Erythroblast (primary cell): ENCODE measurements around the gene CHN1.

ENCODE experiments used
- GATA1 ChIP-seq: IDR thresholded peaks from 2 replicates; pipeline ENCODE4 v1.6.1; 2011; ENCODE audit warnings: low read depth, mild to moderate bottlenecking, control low read depth, low read length, moderate library complexity
- POLR2A ChIP-seq: IDR thresholded peaks from 2 replicates; pipeline ENCODE4 v1.6.1; 2011; ENCODE audit warnings: mild to moderate bottlenecking, low read length

- TF ChIP-seq POLR2A: no peak
- TF ChIP-seq GATA1: no peak
Measured at GRCh38 chr2:174789001-174789400, 216.2 kb downstream of the CHN1 start.
